ENCODE data around the gene PKMYT1.

- TF ChIP-seq JUND (IDR thresholded peaks at IDR 0.05) = no peak
- no peak for TF ChIP-seq CTCF (IDR thresholded peaks at IDR 0.05)
- no peak for TF ChIP-seq EP300 (IDR thresholded peaks at IDR 0.05; ENCODE audit: borderline replicate concordance in 1 of 2, low read depth in 1 of 2, low read length in 1 of 2)
- no peak for TF ChIP-seq REST (IDR thresholded peaks at IDR 0.05; ENCODE audit: low read depth, low read length)
- no peak for TF ChIP-seq RFX5 (IDR thresholded peaks at IDR 0.05; ENCODE audit: low read length)
Observed at GRCh38 chr16:3008690-3009037, 28.4 kb upstream of the PKMYT1 start.

Measured in SK-N-SH (cell line).